Neural crest cell (in vitro differentiated cells): ENCODE data around the gene OR2V2. TPM values are rescaled to one million over a fixed set of nuclear protein-coding genes. Genes with fewer than 3 reads are reported as not detected.
A peak's percentile ranks its signal among the peaks of the same experiment; 100 is the strongest.

ENCODE experiments used
- DNase-seq: peaks from one replicate; pipeline ENCODE4 v3.0.0; 2021; ENCODE audit warnings: low read depth, mixed read lengths, low spot score
- H3K27ac Mint-ChIP-seq: one replicate; pipeline ENCODE4 v1.8.0; 2021; ENCODE audit warnings: mild to moderate bottlenecking, mixed read lengths; ENCODE audit not compliant: unreplicated experiment
- H3K27me3 Mint-ChIP-seq: 2 replicates; pipeline ENCODE4 v1.8.0; 2021; ENCODE audit warnings: low read depth, mild to moderate bottlenecking, mixed read lengths
- H3K36me3 Mint-ChIP-seq: 2 replicates; pipeline ENCODE4 v1.8.0; 2021; ENCODE audit warnings: low read depth, mild to moderate bottlenecking, mixed read lengths
- H3K4me1 Mint-ChIP-seq: 2 replicates; pipeline ENCODE4 v1.8.0; 2021; ENCODE audit warnings: mixed read lengths
- H3K4me3 Mint-ChIP-seq: one replicate; pipeline ENCODE4 v1.8.0; 2021; ENCODE audit warnings: mild to moderate bottlenecking, mixed read lengths
- H3K9me3 Mint-ChIP-seq: 2 replicates; pipeline ENCODE4 v1.8.0; 2021; ENCODE audit warnings: mixed read lengths
- total RNA-seq: library from RNA; stranded (reverse); gene quantifications from 2 replicates; pipeline ENCODE4 v1.2.1, GENCODE V29; 2021
- TF ChIP-seq, protein P1 (sequence below): fragments of 200-600 bp; sonication (generic); conservative IDR thresholded peaks from 2 replicates; pipeline ENCODE4 v1.5.0; 2021; ENCODE audit warnings: antibody characterized with exemption, mild to moderate bottlenecking

The OR2V2 gene
- total RNA-seq, 1 donor from 2014 or later, result not detected

DNA sequence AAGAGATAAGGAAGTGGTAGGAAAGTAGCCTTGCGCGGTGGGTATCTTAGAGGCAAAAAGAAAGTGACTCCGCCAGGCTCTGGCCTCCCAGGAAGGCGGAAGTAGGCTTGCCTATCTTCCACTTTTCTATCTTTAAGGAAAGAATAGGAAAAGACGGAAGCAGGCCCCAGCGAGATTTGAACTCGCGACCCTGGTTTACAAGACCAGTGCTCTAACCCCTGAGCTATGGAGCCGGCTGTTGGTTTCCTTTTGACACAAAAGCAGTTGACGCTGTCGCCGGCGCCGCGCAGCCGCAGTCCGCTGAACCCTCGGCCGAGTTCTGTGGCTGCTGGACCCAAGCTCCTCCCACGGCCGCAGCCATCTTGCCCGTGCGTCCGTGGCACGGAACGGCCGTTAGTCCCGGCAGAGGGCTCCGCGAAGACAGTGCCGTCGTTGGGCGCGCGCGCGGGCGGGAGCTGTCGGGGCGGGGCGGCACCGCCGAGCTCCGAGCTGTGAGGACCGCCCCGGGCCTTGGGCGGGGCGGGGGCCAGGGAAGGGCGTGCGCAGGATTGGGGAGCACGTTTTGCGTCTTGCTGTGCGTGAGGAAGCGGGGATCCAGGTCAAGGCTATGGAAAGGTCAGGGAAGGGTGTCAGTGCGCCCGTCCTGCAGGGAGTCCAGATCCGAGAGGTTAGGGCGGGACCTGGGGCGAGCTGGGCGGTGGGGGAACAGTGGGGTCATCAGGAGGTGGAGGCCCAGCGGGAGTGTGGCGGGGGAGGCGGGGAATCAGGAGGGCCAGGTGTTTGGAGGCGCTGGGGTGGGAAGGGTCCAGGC, 44.3 kb downstream of the OR2V2 start:
- H3K27ac Mint-ChIP-seq, result peak overlapping the region; percentile 5
- peaks cover 15% of the 10 kb centered on the region for H3K36me3 Mint-ChIP-seq
- H3K9me3 Mint-ChIP-seq, result peaks cover 3% of the 10 kb centered on the region
- peaks cover 62% of the 10 kb centered on the region for H3K27me3 Mint-ChIP-seq
- TF ChIP-seq, protein P1, sequence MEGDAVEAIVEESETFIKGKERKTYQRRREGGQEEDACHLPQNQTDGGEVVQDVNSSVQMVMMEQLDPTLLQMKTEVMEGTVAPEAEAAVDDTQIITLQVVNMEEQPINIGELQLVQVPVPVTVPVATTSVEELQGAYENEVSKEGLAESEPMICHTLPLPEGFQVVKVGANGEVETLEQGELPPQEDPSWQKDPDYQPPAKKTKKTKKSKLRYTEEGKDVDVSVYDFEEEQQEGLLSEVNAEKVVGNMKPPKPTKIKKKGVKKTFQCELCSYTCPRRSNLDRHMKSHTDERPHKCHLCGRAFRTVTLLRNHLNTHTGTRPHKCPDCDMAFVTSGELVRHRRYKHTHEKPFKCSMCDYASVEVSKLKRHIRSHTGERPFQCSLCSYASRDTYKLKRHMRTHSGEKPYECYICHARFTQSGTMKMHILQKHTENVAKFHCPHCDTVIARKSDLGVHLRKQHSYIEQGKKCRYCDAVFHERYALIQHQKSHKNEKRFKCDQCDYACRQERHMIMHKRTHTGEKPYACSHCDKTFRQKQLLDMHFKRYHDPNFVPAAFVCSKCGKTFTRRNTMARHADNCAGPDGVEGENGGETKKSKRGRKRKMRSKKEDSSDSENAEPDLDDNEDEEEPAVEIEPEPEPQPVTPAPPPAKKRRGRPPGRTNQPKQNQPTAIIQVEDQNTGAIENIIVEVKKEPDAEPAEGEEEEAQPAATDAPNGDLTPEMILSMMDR, result no peak
- DNase-seq, result peak; percentile 97
- peaks cover 37% of the 10 kb centered on the region for H3K4me1 Mint-ChIP-seq
- peak overlapping the region; percentile 99 for H3K4me3 Mint-ChIP-seq

DNA sequence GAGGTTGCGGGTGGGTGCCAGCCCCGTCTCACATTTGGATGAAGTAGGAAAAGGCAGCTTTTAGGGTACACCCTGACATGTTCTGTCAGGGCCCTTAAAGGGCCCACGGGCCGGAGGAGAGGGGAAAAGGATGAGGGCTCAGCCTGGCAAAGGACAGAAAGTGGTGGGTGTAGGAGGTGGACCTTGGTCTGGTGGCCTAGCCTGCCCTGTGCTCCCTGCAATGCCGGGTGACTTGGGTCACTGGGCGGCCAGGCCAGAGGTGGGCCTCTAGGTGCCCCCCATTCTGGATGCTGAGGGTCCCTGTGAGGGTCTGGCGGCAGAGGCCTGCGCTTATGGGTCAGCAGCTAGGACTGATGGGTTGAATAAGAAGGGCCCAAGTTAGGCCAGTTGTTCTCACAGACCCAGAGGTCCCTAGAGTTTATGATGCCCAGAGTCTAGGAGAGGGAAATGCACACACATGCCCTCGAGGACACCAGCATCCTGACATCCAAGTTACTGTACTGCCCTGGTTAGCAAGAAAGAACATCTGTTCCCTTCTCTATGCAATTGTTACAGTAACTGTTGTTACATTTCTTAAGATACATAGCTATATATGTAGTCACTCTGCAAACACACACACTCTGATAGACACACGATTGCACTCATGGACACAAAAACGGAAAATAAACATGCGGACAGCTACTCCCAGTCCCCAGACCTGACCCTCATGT, 45.1 kb downstream of the OR2V2 start:
- Mint-ChIP-seq H3K9me3 (peaks cover 3% of the 10 kb centered on the region), H3K4me3 (peak overlapping the region; percentile 99), H3K36me3 (peaks cover 14% of the 10 kb centered on the region), H3K27ac (no peak overlapping the region), H3K4me1 (peaks cover 36% of the 10 kb centered on the region), H3K27me3 (peaks cover 61% of the 10 kb centered on the region)
- no peak for DNase-seq
- TF ChIP-seq, protein P1, result no peak

DNA sequence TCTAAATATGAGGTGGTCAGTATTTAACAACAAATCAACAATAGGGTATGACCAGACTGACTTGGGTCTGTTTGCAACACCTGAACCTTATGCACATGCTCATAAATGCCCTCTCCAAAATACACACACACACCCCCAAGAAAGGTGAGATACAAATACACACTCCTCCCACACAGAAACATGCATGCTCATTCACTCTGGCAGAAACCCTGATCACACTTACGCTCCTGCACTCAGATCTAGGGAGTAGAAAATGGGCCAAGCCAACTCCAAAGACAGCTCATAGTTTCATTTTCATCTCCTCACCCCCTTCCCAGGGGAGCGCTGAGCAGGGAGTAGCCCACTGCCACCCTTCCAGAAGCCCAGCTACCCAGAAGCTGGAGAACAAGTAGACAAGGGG, 46.3 kb downstream of the OR2V2 start:
- DNase-seq, result no peak
- peak overlapping the region; percentile 99 for H3K4me3 Mint-ChIP-seq
- peaks cover 57% of the 10 kb centered on the region for H3K27me3 Mint-ChIP-seq
- H3K36me3 Mint-ChIP-seq, result peaks cover 5% of the 10 kb centered on the region
- no peak overlapping the region for H3K27ac Mint-ChIP-seq
- TF ChIP-seq, protein P1, result no peak
- H3K4me1 Mint-ChIP-seq, result peaks cover 24% of the 10 kb centered on the region
- peaks cover under 1% of the 10 kb centered on the region for H3K9me3 Mint-ChIP-seq

DNA sequence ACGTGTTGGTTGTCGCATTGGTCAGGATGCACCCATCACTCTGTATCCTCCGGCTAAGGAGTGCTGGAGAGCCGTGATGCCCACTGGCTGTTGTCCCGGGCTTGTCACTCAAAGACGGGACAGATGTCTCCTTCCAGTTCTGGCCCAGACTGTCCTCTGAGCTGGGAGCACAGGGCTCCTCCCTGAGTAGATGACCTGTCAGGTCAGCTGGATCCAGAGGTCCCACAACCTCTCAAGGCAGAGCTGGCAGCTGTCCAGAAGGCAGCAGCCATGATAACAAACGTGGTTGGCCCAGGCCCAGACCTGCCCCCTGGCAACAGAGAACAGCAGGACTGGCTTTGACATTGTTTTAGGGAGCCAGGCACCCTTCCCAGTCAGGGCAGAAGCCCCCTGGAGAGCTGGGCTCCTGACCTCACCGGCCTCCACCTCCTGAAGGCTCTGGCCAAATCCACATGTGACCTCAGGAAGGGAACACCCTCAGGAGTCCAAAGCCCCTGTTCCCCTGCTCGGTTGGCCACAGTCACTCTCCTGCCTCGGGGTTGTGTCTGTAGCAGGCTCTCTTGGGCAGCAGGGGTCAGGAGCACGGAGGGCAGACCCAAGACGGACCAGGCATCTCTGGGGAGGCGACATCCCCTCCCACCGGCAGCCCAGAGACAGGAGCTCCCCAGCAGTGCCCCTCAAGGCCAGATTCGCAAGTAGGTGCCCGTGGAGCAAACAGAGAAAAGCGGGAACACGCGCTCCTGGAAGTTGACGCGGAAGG, 47.3 kb downstream of the OR2V2 start:
- no peak overlapping the region for H3K27ac Mint-ChIP-seq
- H3K9me3 Mint-ChIP-seq, result no peaks in the 10 kb centered on the region
- DNase-seq, result no peak
- H3K4me1 Mint-ChIP-seq, result peaks cover 19% of the 10 kb centered on the region
- H3K4me3 Mint-ChIP-seq, result no peak overlapping the region
- H3K36me3 Mint-ChIP-seq, result no peaks in the 10 kb centered on the region
- peaks cover 59% of the 10 kb centered on the region for H3K27me3 Mint-ChIP-seq
- TF ChIP-seq, protein P1, result no peak

DNA sequence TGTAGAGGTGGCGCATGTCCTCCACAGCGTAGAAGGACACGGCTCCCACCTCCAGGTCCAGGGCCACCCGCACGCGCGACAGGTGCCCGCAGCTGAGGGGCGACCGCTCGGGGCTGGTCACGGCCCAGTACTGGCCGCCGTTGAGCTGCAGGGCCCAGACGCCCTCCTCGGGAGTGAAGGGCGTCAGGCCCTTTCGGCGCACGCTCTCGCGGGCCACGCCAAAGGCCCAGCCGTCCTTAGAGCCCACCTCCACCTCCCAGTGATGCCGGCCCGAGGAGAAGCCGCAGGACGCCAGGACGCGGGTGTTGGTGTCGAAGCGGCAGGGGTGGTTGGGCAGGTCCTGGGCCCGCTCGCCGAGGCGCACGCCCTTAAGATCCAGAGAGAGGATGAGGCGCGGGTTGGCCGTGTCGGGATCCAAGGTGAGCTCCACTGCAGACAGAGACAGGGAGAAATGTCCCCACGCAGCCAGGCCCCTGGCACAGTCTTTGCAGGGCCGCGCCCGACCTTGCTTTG, 47.9 kb downstream of the OR2V2 start:
- Mint-ChIP-seq H3K27me3 (peaks cover 59% of the 10 kb centered on the region), H3K9me3 (no peaks in the 10 kb centered on the region), H3K4me1 (peaks cover 19% of the 10 kb centered on the region), H3K36me3 (no peaks in the 10 kb centered on the region), H3K4me3 (no peak overlapping the region), H3K27ac (no peak overlapping the region)
- TF ChIP-seq, protein P1, result no peak
- no peak for DNase-seq
